Inferior parietal cortex (tissue), 1 donor: Measurements from ENCODE around the gene BPTF.
"Not testable (repeated sequence)": the region's sequence is repeated elsewhere in the genome, so short reads cannot be mapped to it uniquely, and the experiment has no call there.

Experiments used
- DNase-seq: peaks from one replicate; pipeline ENCODE4 v3.0.0-alpha.2; 2016; ENCODE audit errors: extremely low spot score

The BPTF gene

GRCh38 chr17:67824735-67825626, at the start of gene BPTF:
Gene BPTF (plus strand): TSS chr17:67825503. CDS start chr17:67825725, 222 bp downstream.
- peak; percentile 92 for DNase-seq

- DNase-seq = no peak
These were observed 46.1 kb upstream of the BPTF start for GRCh38 chr17:67779098-67779672.

- peak; percentile 32 for DNase-seq
These were observed 40.8 kb upstream of the BPTF start for GRCh38 chr17:67784364-67785121.

GRCh38 chr17:67785122-67785477, 40.2 kb upstream of the BPTF start:
- no peak for DNase-seq

- DNase-seq = no peak
These were observed 39.8 kb upstream of the BPTF start for GRCh38 chr17:67785504-67785903.

- peak; percentile 69 for DNase-seq
These were observed 24.8 kb upstream of the BPTF start for GRCh38 chr17:67800495-67800928.

- DNase-seq = no peak
These were observed 23.6 kb upstream of the BPTF start for GRCh38 chr17:67801626-67802175.

GRCh38 chr17:67810464-67810863, 14.8 kb upstream of the BPTF start:
- no peak for DNase-seq

- DNase-seq = not testable (repeated sequence)
These were observed 12.9 kb upstream of the BPTF start for GRCh38 chr17:67812380-67812779.

GRCh38 chr17:67813803-67814180, 11.5 kb upstream of the BPTF start:
- DNase-seq = no peak

GRCh38 chr17:67818110-67819002, 6.9 kb upstream of the BPTF start:
- no peak for DNase-seq

GRCh38 chr17:67819722-67820121, 5.6 kb upstream of the BPTF start:
- DNase-seq = no peak

- no peak for DNase-seq
These were observed 3.4 kb upstream of the BPTF start for GRCh38 chr17:67821871-67822367.

GRCh38 chr17:67825627-67826601, 611 bp downstream of the BPTF start:
- DNase-seq = peak; percentile 48

- DNase-seq = no peak
These were observed 4.0 kb downstream of the BPTF start for GRCh38 chr17:67829331-67829730.

- DNase-seq = no peak
These were observed 5.1 kb downstream of the BPTF start for GRCh38 chr17:67830440-67830839.

GRCh38 chr17:67831268-67831667, 6.0 kb downstream of the BPTF start:
- DNase-seq = no peak

GRCh38 chr17:67833134-67833533, 7.8 kb downstream of the BPTF start:
- DNase-seq = no peak

GRCh38 chr17:67833946-67834631, 8.8 kb downstream of the BPTF start:
- DNase-seq = no peak
